Measurements from ENCODE around the gene BEND6. TPM values are rescaled to one million over a fixed set of nuclear protein-coding genes. Genes with fewer than 3 reads are reported as not detected.

Gene BEND6
- total RNA-seq, 1 experiment from 2014 or later, result 0.58 TPM

DNA sequence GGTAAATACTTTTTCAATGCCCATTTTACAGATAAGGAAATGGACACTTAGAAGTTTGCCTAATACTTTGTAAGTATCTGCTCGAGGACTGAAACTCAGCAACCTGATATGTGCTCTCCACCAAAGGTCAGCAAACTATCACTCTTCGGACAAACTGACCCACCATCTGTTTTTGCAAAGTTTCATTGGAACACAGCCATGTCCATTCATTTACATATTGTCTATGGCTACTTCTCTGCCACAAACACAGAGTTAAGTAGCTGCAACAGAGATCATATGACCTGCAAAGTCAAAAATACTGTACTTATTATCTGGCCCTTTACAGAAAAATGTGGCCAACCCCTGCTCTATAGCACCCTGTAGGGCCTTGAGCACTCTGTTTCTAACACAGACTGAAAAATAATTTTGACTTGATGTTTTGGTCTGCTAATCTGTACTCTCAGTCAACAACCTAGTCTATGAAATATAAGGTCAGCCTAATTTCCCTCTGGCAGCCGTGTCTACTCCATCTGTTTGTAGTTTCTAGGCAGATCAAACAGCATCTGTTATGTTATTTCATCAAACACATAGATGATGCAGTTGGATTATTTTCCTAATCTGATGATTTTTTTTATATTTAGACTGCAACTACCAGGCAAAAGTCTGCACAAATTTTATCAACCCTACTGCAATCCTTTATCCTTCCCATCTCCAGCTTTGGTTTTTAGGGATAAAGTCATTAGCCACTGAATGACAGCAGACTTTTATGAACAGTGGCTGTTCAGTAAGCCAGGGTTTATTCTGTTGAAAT is 41.4 kb upstream of the BEND6 start:
- Histone ChIP-seq H3K79me2 (ENCODE audit: low read length) (no peaks in the 10 kb centered on the region), H3F3A (ENCODE audit: low read length, unreplicated experiment) (no peaks in the 10 kb centered on the region), H3K4me2 (ENCODE audit: low read length) (no peak overlapping the region), H4K20me1 (ENCODE audit: low read length) (no peaks in the 10 kb centered on the region), H3K36me3 (ENCODE audit: low read depth, low read length) (no peaks in the 10 kb centered on the region), H3K9ac (ENCODE audit: low read length) (no peak overlapping the region), H3K27ac (ENCODE audit: low read length) (no peak overlapping the region), H3K9me3 (ENCODE audit: low read length) (no peaks in the 10 kb centered on the region), H2AFZ (ENCODE audit: low read length) (no peak overlapping the region), H3K27me3 (ENCODE audit: low read length) (no peaks in the 10 kb centered on the region), H3K4me1 (ENCODE audit: insufficient read depth, low read length) (peaks cover 26% of the 10 kb centered on the region), H3K9me2 (replicated peaks; ENCODE audit: low read length) (no peaks in the 10 kb centered on the region), H3K4me3 (ENCODE audit: low read length) (no peak overlapping the region)
- DNase-seq (no peak), ATAC-seq (no peak)
- no TSS peak for BruUV-seq (replicated peaks)
- intact Hi-C loops (cut with micrococcal nuclease), result no loop called here
- ChIA-PET POLR2A (ENCODE audit: unreplicated experiment) (no interaction called here), CTCF (interaction anchor here (1.0 kb wide), 1 partner anchor 42 kb away, joined by 3 read pairs; the partner anchor contains the start of gene BEND6)
- TF ChIP-seq EZH2phosphoT487 (IDR thresholded peaks at IDR 0.05; ENCODE audit: borderline replicate concordance, low read length), result no peak
- no peak for TF ChIP-seq EZH2 (IDR thresholded peaks at IDR 0.05; ENCODE audit: low read length, unreplicated experiment)

DNA sequence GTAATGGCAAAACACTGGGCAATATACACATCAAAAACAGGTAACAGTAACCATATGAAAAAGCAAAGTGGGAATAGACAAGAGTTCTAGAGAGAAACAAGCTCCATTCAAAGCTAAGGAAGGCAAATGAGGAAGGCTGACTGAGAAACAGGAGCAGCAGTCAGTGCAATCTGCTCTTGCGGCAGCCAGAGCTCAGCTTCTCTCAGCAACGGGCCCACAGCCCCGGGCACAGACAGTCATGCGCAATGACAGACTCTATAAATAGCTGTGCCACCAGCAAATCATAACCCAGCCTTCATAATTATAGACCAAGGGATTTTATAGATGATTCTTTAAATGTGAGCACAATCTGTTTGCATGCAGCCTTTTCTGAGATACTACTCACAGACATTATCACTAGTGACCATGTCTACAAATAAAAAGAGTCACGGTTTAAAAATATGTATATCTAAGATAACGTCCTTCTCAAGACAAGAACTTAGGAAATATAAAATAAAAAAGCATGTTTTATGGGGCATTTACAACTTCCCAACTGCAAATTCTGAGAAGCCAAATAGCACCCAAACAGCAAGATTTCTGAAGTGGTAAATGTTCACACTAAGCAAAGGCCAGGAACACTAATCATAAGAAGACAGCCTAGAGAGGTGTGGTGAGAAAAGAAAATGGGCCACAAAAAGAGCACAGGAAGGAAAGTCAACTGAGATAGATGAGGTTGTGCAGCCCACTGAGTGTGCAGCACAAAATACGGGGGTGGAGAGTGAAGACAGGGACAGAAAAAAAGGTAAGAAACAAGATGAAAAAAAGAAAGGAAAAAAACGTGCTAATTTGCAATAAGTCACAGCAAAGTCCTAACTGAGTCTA is 39.9 kb upstream of the BEND6 start:
- POLR2A ChIA-PET (ENCODE audit: unreplicated experiment), result no interaction called here
- H3K27ac ChIP-seq (ENCODE audit: low read length), result no peak overlapping the region
- TF ChIP-seq EZH2phosphoT487 (IDR thresholded peaks at IDR 0.05; ENCODE audit: borderline replicate concordance, low read length), result no peak
- no peak for TF ChIP-seq EZH2 (IDR thresholded peaks at IDR 0.05; ENCODE audit: low read length, unreplicated experiment)
- TF ChIP-seq, protein P1, sequence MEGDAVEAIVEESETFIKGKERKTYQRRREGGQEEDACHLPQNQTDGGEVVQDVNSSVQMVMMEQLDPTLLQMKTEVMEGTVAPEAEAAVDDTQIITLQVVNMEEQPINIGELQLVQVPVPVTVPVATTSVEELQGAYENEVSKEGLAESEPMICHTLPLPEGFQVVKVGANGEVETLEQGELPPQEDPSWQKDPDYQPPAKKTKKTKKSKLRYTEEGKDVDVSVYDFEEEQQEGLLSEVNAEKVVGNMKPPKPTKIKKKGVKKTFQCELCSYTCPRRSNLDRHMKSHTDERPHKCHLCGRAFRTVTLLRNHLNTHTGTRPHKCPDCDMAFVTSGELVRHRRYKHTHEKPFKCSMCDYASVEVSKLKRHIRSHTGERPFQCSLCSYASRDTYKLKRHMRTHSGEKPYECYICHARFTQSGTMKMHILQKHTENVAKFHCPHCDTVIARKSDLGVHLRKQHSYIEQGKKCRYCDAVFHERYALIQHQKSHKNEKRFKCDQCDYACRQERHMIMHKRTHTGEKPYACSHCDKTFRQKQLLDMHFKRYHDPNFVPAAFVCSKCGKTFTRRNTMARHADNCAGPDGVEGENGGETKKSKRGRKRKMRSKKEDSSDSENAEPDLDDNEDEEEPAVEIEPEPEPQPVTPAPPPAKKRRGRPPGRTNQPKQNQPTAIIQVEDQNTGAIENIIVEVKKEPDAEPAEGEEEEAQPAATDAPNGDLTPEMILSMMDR (conservative IDR thresholded peaks at IDR 0.05; ENCODE audit: low read depth, low read length), result no peak
- ATAC-seq, result no peak
- intact Hi-C loops (cut with micrococcal nuclease), result no loop called here
- H3K27me3 ChIP-seq (ENCODE audit: low read length), result no peaks in the 10 kb centered on the region
- no peaks in the 10 kb centered on the region for H4K20me1 ChIP-seq (ENCODE audit: low read length)
- H3F3A ChIP-seq (ENCODE audit: low read length, unreplicated experiment), result no peaks in the 10 kb centered on the region
- no peaks in the 10 kb centered on the region for H3K79me2 ChIP-seq (ENCODE audit: low read length)
- H3K9ac ChIP-seq (ENCODE audit: low read length), result no peak overlapping the region
- no peaks in the 10 kb centered on the region for H3K9me2 ChIP-seq (replicated peaks; ENCODE audit: low read length)
- H3K4me3 ChIP-seq (ENCODE audit: low read length), result no peak overlapping the region
- H3K4me1 ChIP-seq (ENCODE audit: insufficient read depth, low read length), result peaks cover 11% of the 10 kb centered on the region
- H3K4me2 ChIP-seq (ENCODE audit: low read length), result no peak overlapping the region
- no TSS peak for BruUV-seq (replicated peaks)
- H3K9me3 ChIP-seq (ENCODE audit: low read length), result no peaks in the 10 kb centered on the region
- H3K36me3 ChIP-seq (ENCODE audit: low read depth, low read length), result no peaks in the 10 kb centered on the region
- no peak overlapping the region for H2AFZ ChIP-seq (ENCODE audit: low read length)
- CTCF ChIA-PET, result no interaction called here
- no peak for DNase-seq

DNA sequence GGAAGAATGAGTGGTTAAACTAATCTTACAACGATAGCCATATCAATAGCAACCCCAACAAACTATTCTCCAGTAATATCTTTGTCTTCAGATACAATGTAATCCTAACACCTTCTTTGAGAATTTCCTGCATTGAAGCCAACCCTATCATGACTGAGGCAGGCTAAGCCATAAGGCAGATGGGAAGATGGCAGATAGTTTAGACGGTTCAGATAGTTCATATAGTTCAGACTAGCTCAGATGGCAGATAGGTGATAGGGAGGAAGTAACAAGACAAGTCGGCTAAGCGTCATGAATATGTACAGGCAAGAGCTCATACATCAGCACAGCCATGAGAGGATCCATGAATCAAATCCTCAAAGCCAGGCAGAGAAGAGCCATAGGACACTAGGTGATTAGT is 39.1 kb upstream of the BEND6 start:
- no peak overlapping the region for H3K4me3 ChIP-seq (ENCODE audit: low read length)
- H3F3A ChIP-seq (ENCODE audit: low read length, unreplicated experiment), result no peaks in the 10 kb centered on the region
- ATAC-seq (no peak), DNase-seq (no peak)
- H3K27ac ChIP-seq (ENCODE audit: low read length), result no peak overlapping the region
- H3K9me3 ChIP-seq (ENCODE audit: low read length), result no peaks in the 10 kb centered on the region
- peaks cover 10% of the 10 kb centered on the region for H3K4me1 ChIP-seq (ENCODE audit: insufficient read depth, low read length)
- H3K9ac ChIP-seq (ENCODE audit: low read length), result no peak overlapping the region
- BruUV-seq (replicated peaks), result no TSS peak
- no peaks in the 10 kb centered on the region for H3K27me3 ChIP-seq (ENCODE audit: low read length)
- H3K36me3 ChIP-seq (ENCODE audit: low read depth, low read length), result no peaks in the 10 kb centered on the region
- CTCF ChIA-PET, result no interaction called here
- H3K4me2 ChIP-seq (ENCODE audit: low read length), result no peak overlapping the region
- H3K9me2 ChIP-seq (replicated peaks; ENCODE audit: low read length), result no peaks in the 10 kb centered on the region
- intact Hi-C loops (cut with micrococcal nuclease), result no loop called here
- H4K20me1 ChIP-seq (ENCODE audit: low read length), result no peaks in the 10 kb centered on the region
- no peaks in the 10 kb centered on the region for H3K79me2 ChIP-seq (ENCODE audit: low read length)
- TF ChIP-seq, protein P1 (conservative IDR thresholded peaks at IDR 0.05; ENCODE audit: low read depth, low read length), result no peak
- TF ChIP-seq EZH2phosphoT487 (IDR thresholded peaks at IDR 0.05; ENCODE audit: borderline replicate concordance, low read length), result no peak
- TF ChIP-seq EZH2 (IDR thresholded peaks at IDR 0.05; ENCODE audit: low read length, unreplicated experiment), result no peak
- POLR2A ChIA-PET (ENCODE audit: unreplicated experiment), result no interaction called here
- no peak overlapping the region for H2AFZ ChIP-seq (ENCODE audit: low read length)
